ENCODE data around the gene OGA.

The OGA gene

DNA sequence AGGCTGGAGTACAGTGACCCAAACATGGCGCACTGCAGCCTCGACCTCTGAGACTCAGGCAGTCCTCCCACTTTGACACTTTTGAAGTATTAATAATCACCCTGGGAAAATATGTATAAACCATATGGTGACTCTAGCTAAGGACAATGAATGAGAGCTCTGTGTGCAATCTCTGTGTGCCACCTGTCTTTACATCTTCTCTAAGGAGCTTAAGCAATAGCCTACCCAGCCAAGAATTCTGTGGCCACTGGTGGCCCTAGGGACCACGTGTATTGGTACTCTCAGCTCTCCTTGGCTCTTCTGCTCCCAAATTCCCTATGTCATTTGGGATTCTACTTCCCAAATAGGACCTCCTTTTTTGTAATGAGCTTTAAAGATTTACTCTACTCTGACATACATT, 66.0 kb downstream of the OGA start:
- TF ChIP-seq, protein P1, sequence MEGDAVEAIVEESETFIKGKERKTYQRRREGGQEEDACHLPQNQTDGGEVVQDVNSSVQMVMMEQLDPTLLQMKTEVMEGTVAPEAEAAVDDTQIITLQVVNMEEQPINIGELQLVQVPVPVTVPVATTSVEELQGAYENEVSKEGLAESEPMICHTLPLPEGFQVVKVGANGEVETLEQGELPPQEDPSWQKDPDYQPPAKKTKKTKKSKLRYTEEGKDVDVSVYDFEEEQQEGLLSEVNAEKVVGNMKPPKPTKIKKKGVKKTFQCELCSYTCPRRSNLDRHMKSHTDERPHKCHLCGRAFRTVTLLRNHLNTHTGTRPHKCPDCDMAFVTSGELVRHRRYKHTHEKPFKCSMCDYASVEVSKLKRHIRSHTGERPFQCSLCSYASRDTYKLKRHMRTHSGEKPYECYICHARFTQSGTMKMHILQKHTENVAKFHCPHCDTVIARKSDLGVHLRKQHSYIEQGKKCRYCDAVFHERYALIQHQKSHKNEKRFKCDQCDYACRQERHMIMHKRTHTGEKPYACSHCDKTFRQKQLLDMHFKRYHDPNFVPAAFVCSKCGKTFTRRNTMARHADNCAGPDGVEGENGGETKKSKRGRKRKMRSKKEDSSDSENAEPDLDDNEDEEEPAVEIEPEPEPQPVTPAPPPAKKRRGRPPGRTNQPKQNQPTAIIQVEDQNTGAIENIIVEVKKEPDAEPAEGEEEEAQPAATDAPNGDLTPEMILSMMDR (IDR thresholded peaks at IDR 0.05; ENCODE audit: borderline replicate concordance, insufficient read depth, low read depth, low read length) = no peak
- H3K4me3 ChIP-seq (ENCODE audit: low read depth, low read length) = no peak overlapping the region

DNA sequence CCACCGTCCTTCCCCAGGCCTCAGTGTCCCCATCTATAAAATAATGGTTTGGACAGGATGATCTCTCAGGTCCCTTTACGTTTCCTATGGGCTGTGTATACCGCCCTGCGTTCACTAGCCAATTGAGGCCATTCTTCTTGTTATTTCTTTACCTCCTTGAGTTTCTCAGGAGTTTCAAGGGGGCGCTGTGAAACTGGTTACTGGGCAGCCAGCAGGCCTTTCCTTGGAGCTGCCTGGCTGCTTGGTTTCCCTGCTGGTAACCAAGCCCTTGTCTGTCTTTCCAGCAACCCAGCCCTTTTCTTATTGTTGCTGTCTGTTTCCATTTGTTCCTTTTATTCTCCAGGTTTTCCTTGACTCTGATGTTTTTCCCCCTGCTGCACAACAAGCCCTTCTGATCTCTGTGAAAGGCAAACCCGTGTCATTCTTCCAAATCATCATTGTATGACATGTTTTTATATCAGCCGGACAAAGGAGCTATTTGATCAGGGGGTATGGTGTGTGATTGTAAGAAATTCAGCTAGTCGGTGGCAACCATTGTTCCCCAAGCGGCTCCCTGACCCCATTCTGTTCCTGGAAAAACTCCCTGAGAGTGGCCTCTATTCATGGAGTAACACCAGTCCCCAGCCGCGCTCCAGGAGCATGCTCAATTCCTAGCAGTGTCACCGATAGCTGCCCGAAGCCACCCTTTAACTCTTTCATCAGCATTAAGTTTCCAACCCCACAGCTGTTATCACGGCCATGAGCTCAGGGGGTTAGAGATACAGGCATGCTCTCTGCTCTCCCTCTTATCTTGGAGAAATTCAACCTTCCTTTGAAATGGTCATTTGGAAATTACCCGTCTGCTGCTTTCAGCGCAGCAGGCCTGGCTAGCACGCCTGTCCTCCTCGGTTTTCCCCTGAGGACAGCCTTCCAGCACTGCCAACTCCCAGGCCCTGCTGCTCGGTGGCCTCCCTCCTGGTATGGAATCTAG, 68.9 kb downstream of the OGA start:
- no peak overlapping the region for H3K4me3 ChIP-seq (ENCODE audit: low read depth, low read length)
- TF ChIP-seq, protein P1 (IDR thresholded peaks at IDR 0.05; ENCODE audit: borderline replicate concordance, insufficient read depth, low read depth, low read length) = no peak

GRCh38 chr10:101748496-101748895, 69.7 kb downstream of the OGA start:
- TF ChIP-seq, protein P1 (IDR thresholded peaks at IDR 0.05; ENCODE audit: borderline replicate concordance, insufficient read depth, low read depth, low read length) = no peak
- H3K4me3 ChIP-seq (ENCODE audit: low read depth, low read length) = no peak overlapping the region

GRCh38 chr10:101745074-101745696, 73.1 kb downstream of the OGA start:
- no peak overlapping the region for H3K4me3 ChIP-seq (ENCODE audit: low read depth, low read length)
- TF ChIP-seq, protein P1 (IDR thresholded peaks at IDR 0.05; ENCODE audit: borderline replicate concordance, insufficient read depth, low read depth, low read length) = no peak

GRCh38 chr10:101744267-101744666, 74.0 kb downstream of the OGA start:
- TF ChIP-seq, protein P1 (IDR thresholded peaks at IDR 0.05; ENCODE audit: borderline replicate concordance, insufficient read depth, low read depth, low read length) = no peak
- no peak overlapping the region for H3K4me3 ChIP-seq (ENCODE audit: low read depth, low read length)

GRCh38 chr10:101741938-101742337, 76.3 kb downstream of the OGA start:
- no peak overlapping the region for H3K4me3 ChIP-seq (ENCODE audit: low read depth, low read length)
- TF ChIP-seq, protein P1 (IDR thresholded peaks at IDR 0.05; ENCODE audit: borderline replicate concordance, insufficient read depth, low read depth, low read length) = no peak

Data from GM12875 (cell line).